HCT116 (cell line): Measurements from ENCODE around the gene ENOPH1.

Experiments used
- CEBPB ChIP-seq: IDR thresholded peaks from 2 replicates; pipeline ENCODE4 v1.6.1; 2012; ENCODE audit warnings: low read depth
- EGR1 ChIP-seq: IDR thresholded peaks from 2 replicates; pipeline ENCODE4 v1.6.1; 2012; ENCODE audit warnings: low read depth
- EZH2 ChIP-seq: fragments of 200-600 bp; sonication (generic); IDR thresholded peaks from 2 replicates; pipeline ENCODE4 v1.6.1; 2017; ENCODE audit warnings: antibody characterized with exemption, mixed run types
- EZH2phosphoT487 ChIP-seq: fragments of 200-600 bp; IDR thresholded peaks from 2 replicates; pipeline ENCODE4 v1.6.1; 2018; ENCODE audit warnings: antibody characterized with exemption, borderline replicate concordance
- JUND ChIP-seq: IDR thresholded peaks from 2 replicates; pipeline ENCODE4 v1.6.1; 2012
- POLR2A ChIP-seq: IDR thresholded peaks from 2 replicates; pipeline ENCODE4 v1.7.0; 2011; ENCODE audit warnings: borderline replicate concordance; ENCODE audit not compliant: insufficient read depth, insufficient read length; ENCODE audit errors: extremely low read depth
- RAD21 ChIP-seq: IDR thresholded peaks from 2 replicates; pipeline ENCODE4 v1.6.1; 2012; ENCODE audit warnings: low read depth, mild to moderate bottlenecking
- ZFX ChIP-seq: fragments of 450-650 bp; IDR thresholded peaks from 2 replicates; pipeline ENCODE4 v1.6.1; 2017
- TF ChIP-seq, protein P1 (sequence below), 3 experiments: fragments of 200-600 bp in 1 of 3; sonication (generic) in 1 of 3; IDR thresholded peaks in 2 of 3; conservative IDR thresholded peaks in 1 of 3; 2 replicates each; pipeline ENCODE4 v1.5.1; 2012 to 2017; ENCODE audit warnings: low read depth in 2 of 3, low read length in 2 of 3, antibody characterized with exemption in 1 of 3, borderline replicate concordance in 1 of 3, control low read depth in 1 of 3, mild to moderate bottlenecking in 1 of 3, mixed read lengths in 1 of 3, mixed run types in 1 of 3, moderate library complexity in 1 of 3; ENCODE audit not compliant: insufficient read depth in 1 of 3
- TF ChIP-seq, protein P2 (sequence below): IDR thresholded peaks from 2 replicates; pipeline ENCODE4 v1.6.1; 2012; ENCODE audit warnings: low read depth
- TF ChIP-seq, protein P3 (sequence below): IDR thresholded peaks from 2 replicates; pipeline ENCODE4 v1.6.1; 2012

DNA sequence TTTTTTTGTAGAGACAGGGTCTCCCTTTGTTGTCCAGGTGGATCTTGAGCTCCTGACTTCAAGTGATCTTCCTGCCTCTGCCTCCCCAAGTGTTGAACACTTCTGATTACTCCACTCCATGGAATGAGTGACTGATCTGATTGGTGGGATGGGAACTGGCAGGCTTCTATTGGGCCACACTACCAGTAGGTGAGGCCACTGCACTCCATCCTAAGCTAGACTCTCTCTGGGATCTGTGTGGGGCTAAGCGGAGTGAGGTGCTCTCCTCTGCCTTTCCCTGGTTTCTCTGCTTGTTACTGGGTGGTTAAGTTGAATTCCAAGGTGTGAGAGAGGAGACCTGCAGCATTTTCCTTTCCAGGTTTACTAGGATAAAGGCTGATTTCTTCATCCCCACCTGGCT lies 58.7 kb downstream of the ENOPH1 start:
- no peak for TF ChIP-seq POLR2A
- no peak for TF ChIP-seq EGR1
- TF ChIP-seq, protein P1, sequence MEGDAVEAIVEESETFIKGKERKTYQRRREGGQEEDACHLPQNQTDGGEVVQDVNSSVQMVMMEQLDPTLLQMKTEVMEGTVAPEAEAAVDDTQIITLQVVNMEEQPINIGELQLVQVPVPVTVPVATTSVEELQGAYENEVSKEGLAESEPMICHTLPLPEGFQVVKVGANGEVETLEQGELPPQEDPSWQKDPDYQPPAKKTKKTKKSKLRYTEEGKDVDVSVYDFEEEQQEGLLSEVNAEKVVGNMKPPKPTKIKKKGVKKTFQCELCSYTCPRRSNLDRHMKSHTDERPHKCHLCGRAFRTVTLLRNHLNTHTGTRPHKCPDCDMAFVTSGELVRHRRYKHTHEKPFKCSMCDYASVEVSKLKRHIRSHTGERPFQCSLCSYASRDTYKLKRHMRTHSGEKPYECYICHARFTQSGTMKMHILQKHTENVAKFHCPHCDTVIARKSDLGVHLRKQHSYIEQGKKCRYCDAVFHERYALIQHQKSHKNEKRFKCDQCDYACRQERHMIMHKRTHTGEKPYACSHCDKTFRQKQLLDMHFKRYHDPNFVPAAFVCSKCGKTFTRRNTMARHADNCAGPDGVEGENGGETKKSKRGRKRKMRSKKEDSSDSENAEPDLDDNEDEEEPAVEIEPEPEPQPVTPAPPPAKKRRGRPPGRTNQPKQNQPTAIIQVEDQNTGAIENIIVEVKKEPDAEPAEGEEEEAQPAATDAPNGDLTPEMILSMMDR (IDR thresholded peaks at IDR 0.05 in 2 of 3, conservative IDR thresholded peaks at IDR 0.05 in 1 of 3; ENCODE audit: borderline replicate concordance in 1 of 3, insufficient read depth in 1 of 3, low read depth in 2 of 3, low read length in 2 of 3), result no peak
- no peak for TF ChIP-seq JUND
- TF ChIP-seq ZFX, result no peak
- TF ChIP-seq, protein P2, sequence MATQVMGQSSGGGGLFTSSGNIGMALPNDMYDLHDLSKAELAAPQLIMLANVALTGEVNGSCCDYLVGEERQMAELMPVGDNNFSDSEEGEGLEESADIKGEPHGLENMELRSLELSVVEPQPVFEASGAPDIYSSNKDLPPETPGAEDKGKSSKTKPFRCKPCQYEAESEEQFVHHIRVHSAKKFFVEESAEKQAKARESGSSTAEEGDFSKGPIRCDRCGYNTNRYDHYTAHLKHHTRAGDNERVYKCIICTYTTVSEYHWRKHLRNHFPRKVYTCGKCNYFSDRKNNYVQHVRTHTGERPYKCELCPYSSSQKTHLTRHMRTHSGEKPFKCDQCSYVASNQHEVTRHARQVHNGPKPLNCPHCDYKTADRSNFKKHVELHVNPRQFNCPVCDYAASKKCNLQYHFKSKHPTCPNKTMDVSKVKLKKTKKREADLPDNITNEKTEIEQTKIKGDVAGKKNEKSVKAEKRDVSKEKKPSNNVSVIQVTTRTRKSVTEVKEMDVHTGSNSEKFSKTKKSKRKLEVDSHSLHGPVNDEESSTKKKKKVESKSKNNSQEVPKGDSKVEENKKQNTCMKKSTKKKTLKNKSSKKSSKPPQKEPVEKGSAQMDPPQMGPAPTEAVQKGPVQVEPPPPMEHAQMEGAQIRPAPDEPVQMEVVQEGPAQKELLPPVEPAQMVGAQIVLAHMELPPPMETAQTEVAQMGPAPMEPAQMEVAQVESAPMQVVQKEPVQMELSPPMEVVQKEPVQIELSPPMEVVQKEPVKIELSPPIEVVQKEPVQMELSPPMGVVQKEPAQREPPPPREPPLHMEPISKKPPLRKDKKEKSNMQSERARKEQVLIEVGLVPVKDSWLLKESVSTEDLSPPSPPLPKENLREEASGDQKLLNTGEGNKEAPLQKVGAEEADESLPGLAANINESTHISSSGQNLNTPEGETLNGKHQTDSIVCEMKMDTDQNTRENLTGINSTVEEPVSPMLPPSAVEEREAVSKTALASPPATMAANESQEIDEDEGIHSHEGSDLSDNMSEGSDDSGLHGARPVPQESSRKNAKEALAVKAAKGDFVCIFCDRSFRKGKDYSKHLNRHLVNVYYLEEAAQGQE, result no peak
- no peak for TF ChIP-seq EZH2
- TF ChIP-seq EZH2phosphoT487, result no peak
- TF ChIP-seq CEBPB, result no peak
- TF ChIP-seq, protein P3, sequence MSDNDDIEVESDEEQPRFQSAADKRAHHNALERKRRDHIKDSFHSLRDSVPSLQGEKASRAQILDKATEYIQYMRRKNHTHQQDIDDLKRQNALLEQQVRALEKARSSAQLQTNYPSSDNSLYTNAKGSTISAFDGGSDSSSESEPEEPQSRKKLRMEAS, result no peak
- no peak for TF ChIP-seq RAD21
